NT2/D1 (cell line): ENCODE data around the gene BST1.

Source experiments
- DNase-seq: peaks from one replicate; pipeline ENCODE4 v3.0.0-alpha.2; 2011; ENCODE audit warnings: low read depth, low spot score
- H3K27me3 ChIP-seq: 2 replicates; pipeline ENCODE4 v1.6.0; 2011; ENCODE audit warnings: mild to moderate bottlenecking; ENCODE audit not compliant: insufficient read length, insufficient read depth
- H3K36me3 ChIP-seq: 2 replicates; pipeline ENCODE4 v1.6.1; 2011; ENCODE audit warnings: mild to moderate bottlenecking, low read length, mixed read lengths; ENCODE audit not compliant: insufficient read depth, insufficient read length
- H3K4me1 ChIP-seq: 2 replicates; pipeline ENCODE4 v1.5.1; 2011; ENCODE audit not compliant: insufficient read depth, insufficient read length
- H3K4me3 ChIP-seq: 2 replicates; pipeline ENCODE4 v1.5.1; 2011; ENCODE audit warnings: low read depth; ENCODE audit not compliant: insufficient read length
- H3K9ac ChIP-seq: 2 replicates; pipeline ENCODE4 v1.6.0; 2011; ENCODE audit warnings: low read depth; ENCODE audit not compliant: insufficient read length
- H3K9me3 ChIP-seq: 2 replicates; pipeline ENCODE4 v1.5.1; 2011; ENCODE audit warnings: mild to moderate bottlenecking, low read length; ENCODE audit not compliant: insufficient read depth
- SUZ12 ChIP-seq: IDR thresholded peaks from 2 replicates; pipeline ENCODE4 v1.6.1; 2011; ENCODE audit not compliant: insufficient read length, insufficient read depth; ENCODE audit errors: extremely low read depth
- YY1 ChIP-seq: IDR thresholded peaks from 2 replicates; pipeline ENCODE4 v1.6.1; 2011; ENCODE audit not compliant: insufficient read length, insufficient read depth
- ZNF274 ChIP-seq: IDR thresholded peaks from 2 replicates; pipeline ENCODE4 v1.6.1; 2011; ENCODE audit warnings: mild to moderate bottlenecking, low read depth, low read length

BST1 gene

DNA sequence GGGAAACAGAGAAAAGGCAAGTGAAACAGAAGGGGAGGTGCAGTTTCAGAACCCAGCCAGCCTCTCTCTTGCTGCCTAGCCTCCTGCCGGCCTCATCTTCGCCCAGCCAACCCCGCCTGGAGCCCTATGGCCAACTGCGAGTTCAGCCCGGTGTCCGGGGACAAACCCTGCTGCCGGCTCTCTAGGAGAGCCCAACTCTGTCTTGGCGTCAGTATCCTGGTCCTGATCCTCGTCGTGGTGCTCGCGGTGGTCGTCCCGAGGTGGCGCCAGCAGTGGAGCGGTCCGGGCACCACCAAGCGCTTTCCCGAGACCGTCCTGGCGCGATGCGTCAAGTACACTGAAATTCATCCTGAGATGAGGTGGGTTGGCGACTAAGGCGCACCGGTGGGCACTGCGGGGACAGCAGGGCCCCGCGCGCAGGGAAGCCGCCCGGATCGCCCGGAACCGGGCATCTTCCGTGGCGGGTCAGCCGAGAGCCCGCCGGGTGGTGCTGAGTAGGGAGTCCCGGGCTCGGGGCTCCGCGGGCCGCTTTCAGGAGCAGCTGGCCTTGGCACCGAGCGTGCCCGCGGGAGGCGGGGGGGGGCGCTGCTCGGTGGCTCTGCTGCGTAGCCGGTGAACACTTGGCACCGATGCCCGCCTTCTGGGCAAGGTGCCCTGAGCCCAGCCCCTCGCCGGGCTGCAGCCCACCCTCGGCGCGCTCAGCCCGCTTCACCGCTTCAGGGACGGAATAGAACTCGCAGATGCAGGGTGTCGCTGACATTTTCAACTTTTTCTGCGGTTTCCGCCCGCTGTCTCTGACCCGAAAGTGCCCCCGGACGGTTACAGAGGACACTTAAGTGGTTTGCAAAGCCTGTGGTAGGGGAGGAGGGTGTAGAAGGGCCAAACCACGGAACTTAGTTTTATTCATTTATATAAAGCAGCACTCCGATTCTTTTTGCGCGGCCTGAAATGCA, 75.7 kb downstream of the BST1 start, which contains the start of gene CD38:
Gene CD38, plus strand, starts transcription at position 40 of the 953 bp plus-strand sequence. Its CDS starts 87 bp downstream, at position 127.
- DNase-seq: no peak
- peak within 1 kb of the TSS; percentile 68 for H3K9ac ChIP-seq

DNA sequence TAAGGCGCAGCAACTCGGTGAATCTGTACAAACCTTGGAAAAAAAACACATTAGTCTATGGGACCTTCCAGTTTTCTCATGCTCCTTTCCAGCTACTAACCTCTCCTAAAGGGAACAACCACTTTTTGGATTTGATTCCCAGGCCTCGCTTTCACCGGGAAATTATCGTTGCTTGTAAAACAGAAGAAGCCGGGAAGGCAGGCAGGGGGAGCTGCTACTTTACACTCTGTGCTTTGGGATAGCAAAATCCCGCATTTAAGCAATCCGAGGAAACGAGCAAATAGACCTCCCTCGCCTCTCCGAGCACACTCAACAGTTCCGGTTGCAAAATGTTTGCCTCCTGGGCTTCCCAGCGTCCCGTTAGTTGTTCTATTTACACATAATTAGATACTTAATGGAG, 76.4 kb downstream of the BST1 start:
- Histone ChIP-seq H3K9me3 (no peaks in the 10 kb centered on the region), H3K4me3 (peak overlapping the region; percentile 65), H3K36me3 (no peaks in the 10 kb centered on the region), H3K27me3 (peaks cover 63% of the 10 kb centered on the region), H3K9ac (peak overlapping the region; percentile 68), H3K4me1 (peaks cover 2% of the 10 kb centered on the region)
- DNase-seq: peak; percentile 36
- TF ChIP-seq YY1 (no peak), ZNF274 (no peak), SUZ12 (no peak)

More for the DNA sequence above, 75.7 kb downstream of the BST1 start, which contains the start of gene CD38:
- H3K4me1 ChIP-seq: peaks cover 2% of the 10 kb centered on the region
- H3K27me3 ChIP-seq: peaks cover 63% of the 10 kb centered on the region
- no peaks in the 10 kb centered on the region for H3K36me3 ChIP-seq
- no peaks in the 10 kb centered on the region for H3K9me3 ChIP-seq
- peak within 1 kb of the TSS; percentile 65 for H3K4me3 ChIP-seq
- no peak for TF ChIP-seq YY1
- TF ChIP-seq SUZ12: peak; percentile 66
- TF ChIP-seq ZNF274: no peak

DNA sequence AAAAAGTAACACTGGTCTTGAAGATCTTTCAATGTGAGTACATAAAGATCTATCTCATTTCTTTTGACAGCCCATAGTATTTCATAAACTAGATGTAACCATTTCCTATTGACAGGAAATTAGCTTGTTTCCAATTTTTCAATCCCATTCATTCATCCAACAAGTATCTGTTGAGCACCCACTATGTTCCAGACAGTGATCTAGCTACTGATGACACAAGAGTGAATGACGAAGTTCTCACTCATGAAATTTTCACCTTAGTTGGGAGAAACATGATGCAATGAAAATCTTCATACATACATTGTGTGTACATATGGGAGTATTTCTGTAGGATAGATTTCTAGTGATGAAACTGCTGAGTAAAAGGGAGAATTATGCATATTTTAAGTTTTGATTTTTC, 76.9 kb downstream of the BST1 start:
- Histone ChIP-seq H3K4me3 (peak overlapping the region; percentile 65), H3K9me3 (no peaks in the 10 kb centered on the region), H3K36me3 (no peaks in the 10 kb centered on the region), H3K9ac (no peak overlapping the region), H3K4me1 (peaks cover 2% of the 10 kb centered on the region), H3K27me3 (peaks cover 62% of the 10 kb centered on the region)
- no peak for DNase-seq
- TF ChIP-seq ZNF274 (no peak), YY1 (no peak), SUZ12 (no peak)

DNA sequence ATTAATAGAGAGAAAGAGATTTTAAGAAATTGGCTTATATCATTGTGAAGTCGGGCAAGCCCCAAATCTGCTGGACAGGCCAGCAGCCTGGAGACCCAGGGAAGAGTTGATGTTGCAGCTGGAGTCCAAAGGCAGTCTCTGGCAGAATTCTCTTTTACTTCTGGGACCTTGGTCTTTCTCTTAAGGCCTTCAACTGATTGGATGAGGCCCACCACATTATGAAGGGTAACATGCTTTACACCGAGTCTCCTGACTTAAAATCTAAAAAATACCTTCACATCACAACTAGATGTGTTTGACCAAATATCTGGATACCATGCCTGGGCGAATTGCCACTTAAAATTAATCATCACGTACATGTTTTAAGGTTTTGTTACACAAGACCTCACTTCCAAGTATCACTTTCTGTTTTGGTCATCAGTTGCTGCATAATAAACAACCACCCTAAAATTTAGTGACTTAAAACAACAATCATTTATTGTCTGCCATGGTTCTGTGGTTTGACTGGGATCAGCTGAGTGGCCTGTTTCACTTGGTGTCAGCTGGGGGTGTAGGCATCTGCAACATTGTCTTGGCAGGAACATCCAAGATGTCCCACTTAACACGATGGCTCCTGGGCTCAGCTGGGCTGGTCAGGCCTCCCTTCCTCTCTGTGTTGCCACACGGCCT, 78.7 kb downstream of the BST1 start:
- H3K27me3 ChIP-seq: peaks cover 47% of the 10 kb centered on the region
- H3K36me3 ChIP-seq: no peaks in the 10 kb centered on the region

More for the DNA sequence above, 78.7 kb downstream of the BST1 start:
- Histone ChIP-seq H3K9me3 (peaks cover 3% of the 10 kb centered on the region; the same call in 1 of the 2 replicates), H3K9ac (no peak overlapping the region), H3K4me1 (peaks cover 2% of the 10 kb centered on the region), H3K4me3 (no peak overlapping the region)
- no peak for DNase-seq
- no peak for TF ChIP-seq SUZ12
- no peak for TF ChIP-seq ZNF274
- no peak for TF ChIP-seq YY1
